Duodenal mucosa (tissue), 2 donors: ENCODE measurements around the gene LTBP2.

Experiments
- H3K27ac ChIP-seq: one replicate; pipeline ENCODE4 v1.7.0; 2013; ENCODE audit warnings: low read depth, low read length
- H3K27me3 ChIP-seq, 2 donors: one replicate each; pipeline ENCODE4 v1.7.0; 2013; ENCODE audit warnings: low read length in 2 of 2, control low read depth in 1 of 2; ENCODE audit not compliant: insufficient read depth in 2 of 2, control insufficient read depth in 1 of 2
- H3K36me3 ChIP-seq, 2 donors: one replicate each; pipeline ENCODE4 v1.7.0; 2013; ENCODE audit warnings: low read length in 2 of 2, control low read depth in 1 of 2; ENCODE audit not compliant: insufficient read depth in 2 of 2, control insufficient read depth in 1 of 2
- H3K4me1 ChIP-seq, 2 donors: one replicate each; pipeline ENCODE4 v1.7.0; 2013; ENCODE audit warnings: low read length in 2 of 2, control low read depth in 1 of 2; ENCODE audit not compliant: insufficient read depth in 2 of 2, control insufficient read depth in 1 of 2
- H3K4me3 ChIP-seq, 2 donors: one replicate each; pipeline ENCODE4 v1.7.0; 2013; ENCODE audit warnings: low read length in 2 of 2, low read depth in 1 of 2
- H3K9ac ChIP-seq, 2 donors: one replicate each; pipeline ENCODE4 v1.7.0; 2013; ENCODE audit warnings: low read length in 2 of 2, low read depth in 1 of 2
- H3K9me3 ChIP-seq, 2 donors: one replicate each; pipeline ENCODE4 v1.7.0; 2013; ENCODE audit warnings: low read length in 2 of 2, control low read depth in 1 of 2; ENCODE audit not compliant: control insufficient read depth in 1 of 2

The LTBP2 gene

DNA sequence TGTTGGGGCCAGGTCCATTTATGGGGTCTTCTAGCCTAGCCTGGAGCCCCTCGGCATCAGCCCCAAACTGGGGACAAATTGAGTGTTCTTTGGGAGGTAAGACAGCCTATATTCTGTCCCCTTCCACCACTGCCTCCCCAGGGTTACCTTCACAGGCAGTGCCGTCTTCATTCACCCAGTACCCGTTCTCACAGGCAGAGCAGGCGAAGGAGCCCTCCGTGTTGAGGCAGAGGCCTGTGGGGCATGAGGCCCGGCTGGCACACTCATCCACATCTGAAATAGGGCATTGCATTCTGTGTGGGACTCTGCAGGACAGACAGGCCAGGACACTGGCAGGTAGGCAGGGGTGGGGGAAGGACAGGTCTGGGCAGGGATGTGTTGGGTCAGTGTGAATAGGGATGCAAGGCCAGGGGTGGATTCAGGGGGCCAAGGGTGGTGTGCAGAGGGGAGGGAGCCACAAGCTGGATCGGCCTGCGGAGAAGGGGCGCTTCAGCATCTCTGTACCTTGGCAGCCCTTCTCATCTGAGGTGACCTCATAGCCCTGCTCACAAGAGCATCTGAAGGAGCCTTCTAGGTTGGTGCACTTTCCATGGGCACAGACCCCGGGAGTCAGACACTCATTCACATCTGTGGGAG is 102.3 kb downstream of the LTBP2 start:
- no peak overlapping the region for H3K4me3 ChIP-seq
- H3K9ac ChIP-seq = no peak overlapping the region
- H3K9me3 ChIP-seq = no peaks in the 10 kb centered on the region
- peaks cover 5 to 9% of the 10 kb centered on the region in 2 donors for H3K4me1 ChIP-seq
- H3K27me3 ChIP-seq = peaks cover 0 to 5% of the 10 kb centered on the region in 2 donors
- no peak overlapping the region for H3K27ac ChIP-seq
- no peaks in the 10 kb centered on the region for H3K36me3 ChIP-seq

DNA sequence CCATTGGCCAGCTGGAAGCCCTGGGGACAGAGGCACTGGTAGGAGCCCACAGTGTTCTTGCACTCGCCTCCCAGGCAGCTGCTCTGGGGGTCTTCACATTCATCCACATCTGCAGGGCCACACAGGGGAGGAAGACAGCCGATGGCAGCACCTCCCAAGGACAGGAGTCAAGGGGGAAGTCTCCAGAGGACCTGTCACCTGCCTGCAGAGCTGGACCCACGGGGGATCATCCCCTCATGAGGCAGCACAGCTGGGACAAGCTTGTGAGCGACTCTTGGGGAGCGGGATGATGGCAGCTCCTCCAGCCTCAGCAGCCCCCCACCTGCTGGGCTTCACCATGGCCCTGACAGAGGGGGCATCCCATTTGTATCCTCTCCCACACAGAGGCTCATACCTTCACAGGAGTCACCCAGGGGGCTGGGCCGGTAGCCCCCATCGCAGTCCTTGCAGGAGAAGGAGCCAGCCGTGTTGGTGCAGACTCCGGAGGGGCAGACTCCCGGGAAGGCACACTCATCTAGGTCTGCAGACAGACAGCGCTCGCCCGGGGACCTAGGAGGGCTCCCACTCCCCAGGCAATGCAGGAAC is 103.1 kb downstream of the LTBP2 start:
- no peak overlapping the region for H3K9ac ChIP-seq
- H3K27me3 ChIP-seq = peaks cover 0 to 5% of the 10 kb centered on the region in 2 donors
- H3K9me3 ChIP-seq = no peaks in the 10 kb centered on the region
- peaks cover 0 to 1% of the 10 kb centered on the region in 2 donors for H3K4me1 ChIP-seq
- H3K36me3 ChIP-seq = no peaks in the 10 kb centered on the region
- no peak overlapping the region for H3K27ac ChIP-seq
- H3K4me3 ChIP-seq = no peak overlapping the region

DNA sequence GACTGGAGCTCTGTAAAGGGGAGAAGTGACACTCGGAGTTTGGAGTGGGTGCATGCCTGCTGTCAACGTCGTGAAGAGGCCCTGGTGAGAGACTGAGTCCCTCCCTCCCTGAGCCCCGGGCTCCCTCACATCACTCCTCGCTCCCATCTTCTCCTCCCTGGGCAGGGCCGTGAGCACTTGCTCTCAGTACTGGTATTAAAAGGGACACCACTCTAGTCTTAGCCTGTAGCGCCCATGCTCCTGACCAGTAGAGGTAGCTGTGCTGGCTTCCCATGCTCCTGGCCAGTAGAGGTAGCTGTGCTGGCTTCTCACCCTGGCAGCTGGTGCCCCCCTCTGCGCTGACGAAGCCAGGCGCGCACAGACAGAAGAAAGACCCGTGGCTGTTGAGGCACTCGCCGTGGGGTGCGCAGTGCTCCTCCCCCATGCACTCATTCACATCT is 103.7 kb downstream of the LTBP2 start:
- Histone ChIP-seq H3K27ac (no peak overlapping the region), H3K4me3 (no peak overlapping the region), H3K36me3 (no peaks in the 10 kb centered on the region), H3K9ac (no peak overlapping the region), H3K4me1 (no peaks in the 10 kb centered on the region), H3K9me3 (no peaks in the 10 kb centered on the region), H3K27me3 (peaks cover 0 to 5% of the 10 kb centered on the region in 2 donors)

DNA sequence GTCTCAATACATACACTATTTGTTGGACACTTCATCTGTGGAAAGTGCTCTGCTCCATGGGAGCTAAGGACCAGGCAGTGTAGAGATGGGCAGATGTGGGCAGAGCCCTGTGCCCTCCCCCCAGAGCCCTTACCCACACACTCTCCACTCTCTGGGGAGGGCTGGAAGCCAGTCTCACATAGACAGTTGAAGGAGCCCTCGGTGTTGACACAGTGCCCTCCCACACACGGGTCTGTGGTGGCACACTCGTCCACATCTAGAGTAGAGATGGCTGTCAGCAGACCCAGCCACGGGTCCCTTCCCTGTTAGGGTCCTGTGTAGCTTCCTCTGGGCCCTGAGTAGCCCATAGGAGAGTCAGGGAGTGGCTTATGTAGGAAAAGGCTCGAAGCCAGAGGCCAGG is 104.2 kb downstream of the LTBP2 start:
- H3K9ac ChIP-seq = no peak overlapping the region
- H3K27me3 ChIP-seq = peaks cover 0 to 3% of the 10 kb centered on the region in 2 donors
- no peak overlapping the region for H3K27ac ChIP-seq
- no peak overlapping the region for H3K4me3 ChIP-seq
- H3K4me1 ChIP-seq = no peaks in the 10 kb centered on the region
- H3K9me3 ChIP-seq = no peaks in the 10 kb centered on the region
- H3K36me3 ChIP-seq = no peaks in the 10 kb centered on the region

DNA sequence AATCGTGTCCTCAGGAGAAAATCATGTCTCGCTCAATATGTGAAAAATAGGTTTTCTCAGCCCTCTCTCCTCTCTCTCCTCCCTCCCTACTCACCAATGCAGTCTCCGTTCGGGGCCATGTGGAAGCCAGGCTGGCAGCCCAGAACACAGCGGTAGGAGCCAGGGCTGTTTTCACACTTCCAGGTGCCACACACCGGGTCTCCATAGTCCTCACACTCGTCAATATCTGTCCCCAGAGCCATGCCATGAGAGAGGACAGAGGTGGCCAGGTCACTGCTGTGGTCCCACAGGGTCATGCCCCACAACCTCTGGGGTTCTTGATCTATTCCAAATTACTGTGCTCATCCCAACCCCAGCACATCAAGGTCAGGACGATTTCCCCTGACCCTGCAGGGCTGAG is 105.0 kb downstream of the LTBP2 start:
- Histone ChIP-seq H3K36me3 (no peaks in the 10 kb centered on the region), H3K27me3 (no peaks in the 10 kb centered on the region), H3K4me1 (no peaks in the 10 kb centered on the region), H3K27ac (no peak overlapping the region), H3K9me3 (no peaks in the 10 kb centered on the region), H3K4me3 (no peak overlapping the region), H3K9ac (no peak overlapping the region)

DNA sequence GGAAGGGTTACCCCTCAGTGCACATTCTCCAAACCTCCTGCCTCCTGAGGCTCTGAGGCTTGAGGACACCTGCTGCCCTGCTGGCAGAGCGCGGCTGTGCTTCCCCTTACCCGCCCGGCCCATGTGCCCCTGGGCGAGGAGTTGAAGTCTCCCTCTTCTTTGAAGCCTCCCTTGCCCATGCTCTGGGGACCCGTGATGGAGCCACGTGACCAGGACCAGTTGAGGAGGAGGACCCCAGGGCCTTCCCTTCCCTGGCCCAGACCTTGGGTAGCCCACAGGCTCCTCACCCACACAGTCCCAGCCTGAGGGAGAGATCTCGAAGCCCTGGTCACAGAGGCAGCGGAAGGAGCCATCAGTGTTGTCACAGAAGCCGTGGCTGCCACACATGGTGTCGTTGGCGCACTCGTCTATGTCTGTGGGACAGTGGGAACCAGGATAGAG is 105.6 kb downstream of the LTBP2 start:
- H3K4me1 ChIP-seq = no peaks in the 10 kb centered on the region
- no peaks in the 10 kb centered on the region for H3K9me3 ChIP-seq
- H3K36me3 ChIP-seq = no peaks in the 10 kb centered on the region
- no peaks in the 10 kb centered on the region for H3K27me3 ChIP-seq
- H3K4me3 ChIP-seq = no peak overlapping the region
- no peak overlapping the region for H3K27ac ChIP-seq
- H3K9ac ChIP-seq = no peak overlapping the region

DNA sequence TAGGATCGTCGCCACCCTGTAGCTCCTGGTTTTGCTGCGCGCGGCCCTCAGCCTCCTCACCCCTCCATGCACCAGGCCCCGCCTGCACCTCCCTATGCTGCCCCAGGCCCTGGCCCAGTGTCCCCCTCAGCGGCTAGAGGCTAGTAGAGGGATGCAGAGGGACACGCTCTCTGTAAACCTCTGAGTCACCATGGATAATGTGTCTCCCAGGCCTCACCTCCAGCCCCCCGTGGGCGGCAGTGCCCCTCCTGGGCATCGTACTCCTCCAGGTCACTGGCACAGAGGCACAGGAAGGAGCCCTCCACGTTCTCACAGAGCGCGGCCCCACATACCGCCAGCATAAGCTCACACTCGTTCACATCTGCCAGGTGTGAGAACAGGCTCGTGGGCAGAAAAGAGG is 106.2 kb downstream of the LTBP2 start:
- Histone ChIP-seq H3K36me3 (no peaks in the 10 kb centered on the region), H3K4me1 (no peaks in the 10 kb centered on the region), H3K4me3 (no peak overlapping the region), H3K9ac (no peak overlapping the region), H3K9me3 (no peaks in the 10 kb centered on the region), H3K27ac (no peak overlapping the region), H3K27me3 (no peaks in the 10 kb centered on the region)

DNA sequence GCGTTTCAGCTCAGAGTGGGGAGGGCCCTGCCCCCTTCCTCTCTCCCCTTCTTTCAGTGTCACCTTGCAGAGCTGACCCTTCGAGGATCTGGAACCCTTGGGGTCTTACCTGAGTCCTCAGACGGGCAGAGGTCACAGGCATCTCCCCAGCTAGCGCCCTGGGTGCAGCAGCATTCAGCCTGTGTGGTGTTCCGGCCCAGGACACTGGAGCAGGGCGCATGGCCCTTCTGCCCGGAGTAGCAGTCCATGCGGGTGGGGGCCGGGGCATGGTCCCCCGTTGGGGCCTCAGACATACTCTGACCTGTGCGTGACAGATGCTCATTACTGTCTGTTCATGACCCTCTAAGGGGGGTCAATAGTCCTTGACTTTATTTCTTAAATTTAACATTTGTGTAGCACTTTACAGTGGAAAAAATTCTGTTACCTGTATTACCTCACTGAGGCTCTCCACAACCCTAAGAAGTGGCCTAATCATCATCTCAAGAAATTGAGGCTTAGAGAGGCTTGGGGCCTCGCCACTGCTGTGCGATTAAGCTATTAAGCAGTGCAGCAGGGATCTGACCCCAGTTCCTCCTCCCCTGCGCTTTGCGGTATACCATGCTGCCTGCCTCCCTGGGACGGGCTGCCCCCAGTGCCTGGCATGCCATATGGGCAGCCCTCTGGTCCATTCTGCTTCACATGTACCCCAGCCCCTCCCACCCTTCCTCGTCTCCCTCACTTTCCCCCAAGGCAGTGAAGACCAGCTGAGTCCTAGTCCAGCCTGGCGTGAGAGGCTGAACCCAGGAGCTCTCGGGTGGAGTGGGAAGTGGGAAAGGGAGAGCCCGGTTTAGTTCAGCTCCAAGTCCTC is 106.9 kb downstream of the LTBP2 start:
- Histone ChIP-seq H3K9ac (no peak overlapping the region), H3K4me1 (no peaks in the 10 kb centered on the region), H3K27me3 (no peaks in the 10 kb centered on the region), H3K36me3 (no peaks in the 10 kb centered on the region), H3K9me3 (no peaks in the 10 kb centered on the region), H3K4me3 (no peak overlapping the region), H3K27ac (no peak overlapping the region)

DNA sequence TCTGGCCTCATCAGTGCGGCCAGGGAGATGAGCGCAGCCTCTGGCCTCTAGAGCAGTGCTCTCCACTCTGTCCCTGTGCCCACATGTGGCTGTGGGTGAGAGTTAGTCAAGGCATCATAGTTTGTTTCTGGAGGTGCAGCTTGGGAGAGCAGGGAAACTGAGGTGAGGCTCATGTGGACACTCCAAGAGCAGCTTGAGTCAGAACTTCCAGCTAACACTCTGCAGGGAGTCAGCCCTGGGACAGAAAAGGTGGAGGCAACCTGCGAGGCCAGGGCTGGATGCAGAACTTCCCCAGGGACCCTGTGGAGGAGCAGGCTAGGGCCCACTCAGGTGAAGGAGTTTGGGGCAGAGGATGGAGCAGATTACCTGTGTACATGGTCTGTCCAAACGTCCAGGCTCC is 107.6 kb downstream of the LTBP2 start:
- Histone ChIP-seq H3K36me3 (no peaks in the 10 kb centered on the region), H3K9me3 (no peaks in the 10 kb centered on the region), H3K27ac (no peak overlapping the region), H3K4me3 (no peak overlapping the region), H3K4me1 (no peaks in the 10 kb centered on the region), H3K27me3 (no peaks in the 10 kb centered on the region), H3K9ac (no peak overlapping the region)

DNA sequence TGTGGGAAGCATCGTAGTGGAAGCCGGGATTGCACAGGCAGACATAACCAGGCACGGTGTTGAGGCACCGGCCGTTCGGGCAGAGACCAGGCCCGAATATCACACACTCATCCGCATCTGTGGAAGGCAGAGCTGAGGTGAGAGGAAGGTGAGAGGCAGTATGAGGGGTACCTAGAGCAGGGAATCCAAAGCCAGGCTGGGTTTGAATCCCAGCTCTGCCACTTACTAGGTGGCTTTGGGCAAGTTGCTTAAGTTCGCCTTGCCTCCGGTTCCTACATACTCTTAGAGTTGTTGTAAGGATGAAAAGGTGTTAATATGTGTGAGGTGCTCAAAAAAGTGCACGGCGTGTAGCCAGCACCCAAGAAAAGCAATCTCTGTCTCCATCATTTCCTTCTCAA is 108.1 kb downstream of the LTBP2 start:
- no peaks in the 10 kb centered on the region for H3K27me3 ChIP-seq
- H3K27ac ChIP-seq = no peak overlapping the region
- no peak overlapping the region for H3K9ac ChIP-seq
- no peaks in the 10 kb centered on the region for H3K36me3 ChIP-seq
- H3K4me1 ChIP-seq = no peaks in the 10 kb centered on the region
- no peaks in the 10 kb centered on the region for H3K9me3 ChIP-seq
- no peak overlapping the region for H3K4me3 ChIP-seq
